HCT116 (cell line): ENCODE measurements around the gene CNTNAP2. TPM values are rescaled to one million over a fixed set of nuclear protein-coding genes. Genes with fewer than 3 reads are reported as not detected.

Source experiments
- ATAC-seq: fragments of 200-7000 bp; cut with Tn5 transposase; 2 replicates; pipeline ENCODE4 v1.9.1; 2020; ENCODE audit warnings: mild to moderate bottlenecking, moderate library complexity
- BruUV-seq: library from RNA; stranded (reverse); fragments of 400-500 nt; replicated peaks from 2 replicates; lab custom pipeline; 2021; lab: Mats Ljungman, UMichigan
- CTCF ChIA-PET: fragments of 300-600 bp; sonication (Branson Sonifier 250); formaldehyde crosslinking; loops from one replicate; lab custom pipeline; 2021; ENCODE audit warnings: antibody characterized with exemption; lab: Charles Lee
- POLR2A ChIA-PET: fragments of 300-600, 350-600 bp; sonication (Branson Sonifier 250); formaldehyde crosslinking; loops from one replicate; lab custom pipeline; 2021; ENCODE audit warnings: antibody characterized with exemption; lab: Charles Lee
- RAD21 ChIA-PET, 2 experiments: fragments of 300-600 bp; sonication (Branson Sonifier 250); formaldehyde crosslinking; loops; one replicate each; lab custom pipeline; 2023; ENCODE audit warnings: low total read pairs in 2 of 2; ENCODE audit not compliant: uncharacterized antibody in 2 of 2, unreplicated experiment in 2 of 2, low non-redundant PET in 1 of 2; lab: Charles Lee
- DNase-seq: peaks from one replicate; pipeline ENCODE4 v3.0.0-alpha.2; 2010; ENCODE audit warnings: low read depth, low spot score
- H2AFZ ChIP-seq: fragments of 200-600 bp; shearing (Covaris generic), sonication (generic); 2 replicates; pipeline ENCODE4 v1.6.1; 2017; ENCODE audit warnings: low read depth, mixed run types, mixed read lengths, antibody characterized with exemption, low read length; ENCODE audit not compliant: poor library complexity, severe bottlenecking
- H3K27ac ChIP-seq: 2 replicates; pipeline ENCODE4 v1.5.1; 2012; ENCODE audit warnings: low read depth, low read length
- H3K27me3 ChIP-seq: fragments of 200-600 bp; sonication (generic); 2 replicates; pipeline ENCODE4 v1.6.1; 2016; ENCODE audit warnings: mixed run types, low read length, mixed read lengths; ENCODE audit not compliant: insufficient read depth
- H3K36me3 ChIP-seq, 2 experiments: fragments of 200-500 bp in 1 of 2; fragments of 200-600 bp in 1 of 2; sonication (Bioruptor generic) in 1 of 2; sonication (generic) in 1 of 2; 2 replicates each; pipeline versions ENCODE4 v1.5.1 to v1.6.1; 2014 to 2016; ENCODE audit warnings: low read length in 2 of 2, inconsistent platforms in 1 of 2, mixed read lengths in 1 of 2, mixed run types in 1 of 2; ENCODE audit not compliant: insufficient read depth in 2 of 2, control insufficient read depth in 1 of 2
- H3K4me1 ChIP-seq, 2 experiments: fragments of 200-600 bp in 1 of 2; sonication (generic) in 1 of 2; 2 replicates each; pipeline versions ENCODE4 v1.5.1 to v1.6.1; 2012 to 2017; ENCODE audit warnings: low read length in 2 of 2, inconsistent platforms in 1 of 2, mild to moderate bottlenecking in 1 of 2, mixed read lengths in 1 of 2, mixed run types in 1 of 2, moderate library complexity in 1 of 2; ENCODE audit not compliant: insufficient read depth in 2 of 2, control insufficient read depth in 1 of 2
- H3K4me2 ChIP-seq: fragments of 200-600 bp; sonication (generic); 2 replicates; pipeline ENCODE4 v1.6.1; 2017; ENCODE audit warnings: mixed run types, low read length, mixed read lengths
- H3K4me3 ChIP-seq, 2 experiments: fragments of 200-600 bp in 1 of 2; sonication (generic) in 1 of 2; replicated peaks in 1 of 2; 2 replicates each; pipeline ENCODE4 v1.5.1; 2011 to 2016; ENCODE audit warnings: low read length in 2 of 2, control low read depth in 1 of 2, low read depth in 1 of 2, mild to moderate bottlenecking in 1 of 2, mixed read lengths in 1 of 2, mixed run types in 1 of 2
- H3K79me2 ChIP-seq: fragments of 200-600 bp; sonication (generic); 2 replicates; pipeline ENCODE4 v1.6.1; 2017; ENCODE audit warnings: mild to moderate bottlenecking, mixed run types, low read length, moderate library complexity, mixed read lengths; ENCODE audit not compliant: insufficient read depth
- H3K9ac ChIP-seq: fragments of 200-600 bp; sonication (generic); 2 replicates; pipeline ENCODE4 v1.6.1; 2016; ENCODE audit warnings: low read length, mixed read lengths
- H3K9me2 ChIP-seq: fragments of 200-600 bp; sonication (generic), shearing (Covaris generic); 2 replicates; pipeline ENCODE4 v1.6.1; 2017; ENCODE audit warnings: mixed run types, mild to moderate bottlenecking, moderate library complexity; ENCODE audit not compliant: insufficient read depth
- H3K9me3 ChIP-seq, 2 experiments: fragments of 200-500 bp in 1 of 2; fragments of 200-600 bp in 1 of 2; sonication (Bioruptor generic) in 1 of 2; sonication (generic) in 1 of 2; 2 replicates each; pipeline ENCODE4 v1.6.1; 2014 to 2017; ENCODE audit warnings: low read length in 2 of 2, mixed read lengths in 2 of 2, inconsistent platforms in 1 of 2, low read depth in 1 of 2, mild to moderate bottlenecking in 1 of 2, mixed run types in 1 of 2, moderate library complexity in 1 of 2; ENCODE audit not compliant: control insufficient read depth in 1 of 2, insufficient read depth in 1 of 2
- H4K20me1 ChIP-seq: fragments of 200-600 bp; sonication (generic), shearing (Covaris generic); 2 replicates; pipeline ENCODE4 v1.6.1; 2017; ENCODE audit warnings: mixed run types, mild to moderate bottlenecking, moderate library complexity; ENCODE audit not compliant: insufficient read depth
- CEBPB ChIP-seq: IDR thresholded peaks from 2 replicates; pipeline ENCODE4 v1.6.1; 2012; ENCODE audit warnings: low read depth
- EGR1 ChIP-seq: IDR thresholded peaks from 2 replicates; pipeline ENCODE4 v1.6.1; 2012; ENCODE audit warnings: low read depth
- ELF1 ChIP-seq: IDR thresholded peaks from 2 replicates; pipeline ENCODE4 v1.6.1; 2012; ENCODE audit warnings: low read depth, borderline replicate concordance
- EZH2 ChIP-seq: fragments of 200-600 bp; sonication (generic); IDR thresholded peaks from 2 replicates; pipeline ENCODE4 v1.6.1; 2017; ENCODE audit warnings: antibody characterized with exemption, mixed run types
- FOSL1 ChIP-seq: IDR thresholded peaks from 2 replicates; pipeline ENCODE4 v1.6.1; 2012; ENCODE audit warnings: low read depth
- JUND ChIP-seq: IDR thresholded peaks from 2 replicates; pipeline ENCODE4 v1.6.1; 2012
- RAD21 ChIP-seq: IDR thresholded peaks from 2 replicates; pipeline ENCODE4 v1.6.1; 2012; ENCODE audit warnings: low read depth, mild to moderate bottlenecking
- SIN3A ChIP-seq: IDR thresholded peaks from 2 replicates; pipeline ENCODE4 v1.6.1; 2012; ENCODE audit warnings: low read depth
- SP1 ChIP-seq: IDR thresholded peaks from 2 replicates; pipeline ENCODE4 v1.6.1; 2012; ENCODE audit warnings: low read depth
- TCF7L2 ChIP-seq: IDR thresholded peaks from 2 replicates; pipeline ENCODE4 v1.7.0; 2011; ENCODE audit warnings: borderline replicate concordance, inconsistent platforms; ENCODE audit not compliant: insufficient read depth, insufficient read length; ENCODE audit errors: extremely low read depth
- YY1 ChIP-seq: IDR thresholded peaks from 2 replicates; pipeline ENCODE4 v1.6.1; 2011; ENCODE audit warnings: low read length, low read depth, moderate library complexity, mild to moderate bottlenecking; ENCODE audit not compliant: insufficient replicate concordance; ENCODE audit errors: extremely low read depth
- ZFX ChIP-seq: fragments of 450-650 bp; IDR thresholded peaks from 2 replicates; pipeline ENCODE4 v1.6.1; 2017
- ZNF274 ChIP-seq: fragments of 200-500 bp; sonication (Bioruptor generic); IDR thresholded peaks from 2 replicates; pipeline ENCODE4 v1.6.1; 2014; ENCODE audit warnings: mild to moderate bottlenecking, low read depth, low read length, inconsistent platforms
- intact Hi-C: fragments of 100-400 bp; cut with micrococcal nuclease; formaldehyde crosslinking; loops from 2 replicates; pipeline ENCODE4 v1.10.0; 2022
- total RNA-seq: library from RNA; stranded (reverse); gene quantifications from one replicate; pipeline ENCODE4 v1.2.1, GENCODE V29; 2021; ENCODE audit not compliant: unreplicated experiment
- TF ChIP-seq, protein P1 (sequence below): IDR thresholded peaks from 2 replicates; pipeline ENCODE4 v1.6.1; 2012
- TF ChIP-seq, protein P2 (sequence below): IDR thresholded peaks from 2 replicates; pipeline ENCODE4 v1.6.1; 2012
- TF ChIP-seq, protein P3 (sequence below): IDR thresholded peaks from 2 replicates; pipeline ENCODE4 v1.6.1; 2012; ENCODE audit warnings: low read depth
- TF ChIP-seq, protein P4 (sequence below): IDR thresholded peaks from 2 replicates; pipeline ENCODE4 v1.6.1; 2011; ENCODE audit warnings: mild to moderate bottlenecking, low read length, moderate library complexity; ENCODE audit not compliant: insufficient replicate concordance; ENCODE audit errors: extremely low read depth

Gene CNTNAP2
- total RNA-seq, 1 experiment from 2014 or later, result 0.37 TPM

DNA sequence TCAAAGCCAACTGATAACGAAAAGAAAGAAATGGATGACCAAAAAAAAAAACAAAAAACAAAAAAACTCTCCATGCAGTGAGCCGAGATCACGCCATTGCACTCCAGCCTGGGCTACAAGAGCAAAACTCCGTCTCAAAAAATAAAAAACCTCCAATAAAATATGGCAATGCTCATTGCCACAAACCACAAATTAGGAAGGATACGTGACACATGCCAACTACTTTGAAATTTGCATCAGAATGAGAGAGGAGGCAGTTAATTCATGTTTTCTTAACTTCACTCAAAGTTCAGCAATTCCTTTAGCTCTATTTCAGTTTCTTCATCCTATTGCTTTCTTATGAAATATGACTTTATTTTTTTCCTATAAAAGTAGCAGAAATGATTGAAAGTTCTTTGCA, 2075.9 kb downstream of the CNTNAP2 start:
- Histone ChIP-seq H3K4me1 (no peaks in the 10 kb centered on the region), H3K4me2 (no peak overlapping the region), H3K36me3 (no peaks in the 10 kb centered on the region), H3K27ac (no peak overlapping the region), H3K79me2 (no peaks in the 10 kb centered on the region), H3K4me3 (no peak overlapping the region), H3K9me2 (no peaks in the 10 kb centered on the region), H4K20me1 (no peaks in the 10 kb centered on the region), H3K9me3 (no peaks in the 10 kb centered on the region), H2AFZ (no peak overlapping the region), H3K27me3 (no peaks in the 10 kb centered on the region), H3K9ac (no peak overlapping the region)
- POLR2A ChIA-PET, result no interaction called here
- DNase-seq, result no peak
- TF ChIP-seq FOSL1 (no peak), CEBPB (no peak), JUND (no peak)
- CTCF ChIA-PET, result no interaction called here
- RAD21 ChIA-PET, result no interaction called here
- BruUV-seq, result no TSS peak
- intact Hi-C loops, result no loop called here
- no peak for ATAC-seq

DNA sequence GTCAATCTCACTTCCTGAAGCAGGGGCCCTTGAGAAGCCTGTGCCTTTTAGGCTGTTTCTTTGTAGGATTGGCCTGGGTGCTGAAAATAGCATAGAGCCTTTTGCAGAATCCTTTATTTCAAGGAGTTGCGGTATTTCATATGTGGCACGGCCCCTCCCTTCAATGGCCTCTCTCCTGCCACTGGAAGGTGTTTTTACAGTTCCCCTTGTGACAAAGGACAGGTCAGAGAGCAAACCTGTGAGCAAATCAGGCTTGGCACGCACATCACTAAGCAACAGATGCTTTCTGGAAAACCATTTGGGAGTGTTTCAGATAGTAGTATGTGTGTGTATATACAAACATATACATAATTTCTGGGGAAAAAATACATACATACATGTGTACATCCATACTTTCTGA, 2085.4 kb downstream of the CNTNAP2 start:
- intact Hi-C loops, result no loop called here
- no peak overlapping the region for H3K27ac ChIP-seq
- CTCF ChIA-PET, result no interaction called here
- H3K9ac ChIP-seq, result no peak overlapping the region
- no peaks in the 10 kb centered on the region for H3K36me3 ChIP-seq
- no peaks in the 10 kb centered on the region for H3K9me3 ChIP-seq
- POLR2A ChIA-PET, result no interaction called here
- H3K9me2 ChIP-seq, result no peaks in the 10 kb centered on the region
- RAD21 ChIA-PET, result no interaction called here
- no peaks in the 10 kb centered on the region for H3K27me3 ChIP-seq
- H3K4me2 ChIP-seq, result no peak overlapping the region
- ATAC-seq, result no peak
- H3K4me1 ChIP-seq, result no peaks in the 10 kb centered on the region
- no TSS peak for BruUV-seq
- H2AFZ ChIP-seq, result no peak overlapping the region
- H3K79me2 ChIP-seq, result no peaks in the 10 kb centered on the region
- no peak overlapping the region for H3K4me3 ChIP-seq
- H4K20me1 ChIP-seq, result no peaks in the 10 kb centered on the region
- no peak for DNase-seq
- TF ChIP-seq, protein P1, sequence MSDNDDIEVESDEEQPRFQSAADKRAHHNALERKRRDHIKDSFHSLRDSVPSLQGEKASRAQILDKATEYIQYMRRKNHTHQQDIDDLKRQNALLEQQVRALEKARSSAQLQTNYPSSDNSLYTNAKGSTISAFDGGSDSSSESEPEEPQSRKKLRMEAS, result no peak
- TF ChIP-seq RAD21 (no peak), YY1 (no peak), EGR1 (no peak), ELF1 (no peak), SIN3A (no peak), TCF7L2 (no peak), ZFX (no peak), SP1 (no peak), CEBPB (no peak), ZNF274 (no peak), EZH2 (no peak)
- TF ChIP-seq, protein P2, sequence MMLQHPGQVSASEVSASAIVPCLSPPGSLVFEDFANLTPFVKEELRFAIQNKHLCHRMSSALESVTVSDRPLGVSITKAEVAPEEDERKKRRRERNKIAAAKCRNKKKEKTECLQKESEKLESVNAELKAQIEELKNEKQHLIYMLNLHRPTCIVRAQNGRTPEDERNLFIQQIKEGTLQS, result no peak
- TF ChIP-seq, protein P3, sequence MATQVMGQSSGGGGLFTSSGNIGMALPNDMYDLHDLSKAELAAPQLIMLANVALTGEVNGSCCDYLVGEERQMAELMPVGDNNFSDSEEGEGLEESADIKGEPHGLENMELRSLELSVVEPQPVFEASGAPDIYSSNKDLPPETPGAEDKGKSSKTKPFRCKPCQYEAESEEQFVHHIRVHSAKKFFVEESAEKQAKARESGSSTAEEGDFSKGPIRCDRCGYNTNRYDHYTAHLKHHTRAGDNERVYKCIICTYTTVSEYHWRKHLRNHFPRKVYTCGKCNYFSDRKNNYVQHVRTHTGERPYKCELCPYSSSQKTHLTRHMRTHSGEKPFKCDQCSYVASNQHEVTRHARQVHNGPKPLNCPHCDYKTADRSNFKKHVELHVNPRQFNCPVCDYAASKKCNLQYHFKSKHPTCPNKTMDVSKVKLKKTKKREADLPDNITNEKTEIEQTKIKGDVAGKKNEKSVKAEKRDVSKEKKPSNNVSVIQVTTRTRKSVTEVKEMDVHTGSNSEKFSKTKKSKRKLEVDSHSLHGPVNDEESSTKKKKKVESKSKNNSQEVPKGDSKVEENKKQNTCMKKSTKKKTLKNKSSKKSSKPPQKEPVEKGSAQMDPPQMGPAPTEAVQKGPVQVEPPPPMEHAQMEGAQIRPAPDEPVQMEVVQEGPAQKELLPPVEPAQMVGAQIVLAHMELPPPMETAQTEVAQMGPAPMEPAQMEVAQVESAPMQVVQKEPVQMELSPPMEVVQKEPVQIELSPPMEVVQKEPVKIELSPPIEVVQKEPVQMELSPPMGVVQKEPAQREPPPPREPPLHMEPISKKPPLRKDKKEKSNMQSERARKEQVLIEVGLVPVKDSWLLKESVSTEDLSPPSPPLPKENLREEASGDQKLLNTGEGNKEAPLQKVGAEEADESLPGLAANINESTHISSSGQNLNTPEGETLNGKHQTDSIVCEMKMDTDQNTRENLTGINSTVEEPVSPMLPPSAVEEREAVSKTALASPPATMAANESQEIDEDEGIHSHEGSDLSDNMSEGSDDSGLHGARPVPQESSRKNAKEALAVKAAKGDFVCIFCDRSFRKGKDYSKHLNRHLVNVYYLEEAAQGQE, result no peak
- TF ChIP-seq, protein P4, sequence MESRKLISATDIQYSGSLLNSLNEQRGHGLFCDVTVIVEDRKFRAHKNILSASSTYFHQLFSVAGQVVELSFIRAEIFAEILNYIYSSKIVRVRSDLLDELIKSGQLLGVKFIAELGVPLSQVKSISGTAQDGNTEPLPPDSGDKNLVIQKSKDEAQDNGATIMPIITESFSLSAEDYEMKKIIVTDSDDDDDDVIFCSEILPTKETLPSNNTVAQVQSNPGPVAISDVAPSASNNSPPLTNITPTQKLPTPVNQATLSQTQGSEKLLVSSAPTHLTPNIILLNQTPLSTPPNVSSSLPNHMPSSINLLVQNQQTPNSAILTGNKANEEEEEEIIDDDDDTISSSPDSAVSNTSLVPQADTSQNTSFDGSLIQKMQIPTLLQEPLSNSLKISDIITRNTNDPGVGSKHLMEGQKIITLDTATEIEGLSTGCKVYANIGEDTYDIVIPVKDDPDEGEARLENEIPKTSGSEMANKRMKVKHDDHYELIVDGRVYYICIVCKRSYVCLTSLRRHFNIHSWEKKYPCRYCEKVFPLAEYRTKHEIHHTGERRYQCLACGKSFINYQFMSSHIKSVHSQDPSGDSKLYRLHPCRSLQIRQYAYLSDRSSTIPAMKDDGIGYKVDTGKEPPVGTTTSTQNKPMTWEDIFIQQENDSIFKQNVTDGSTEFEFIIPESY, result no peak
